LNCAP (cell line): Measurements from ENCODE around the gene FGF14.

Experiments
- CTCF ChIP-seq: fragments of 450-650 bp; IDR thresholded peaks from 2 replicates; pipeline ENCODE4 v1.5.1; 2017; ENCODE audit warnings: mild to moderate bottlenecking

The FGF14 gene

GRCh38 chr13:101982903-101983302, 418.9 kb downstream of the FGF14 start:
- TF ChIP-seq CTCF, result no peak

GRCh38 chr13:101979825-101980224, 422.0 kb downstream of the FGF14 start:
- TF ChIP-seq CTCF, result no peak

- TF ChIP-seq CTCF, result no peak
Observed at GRCh38 chr13:101978552-101979315, 423.1 kb downstream of the FGF14 start.

- TF ChIP-seq CTCF, result no peak
Observed at GRCh38 chr13:101977475-101977874, 424.4 kb downstream of the FGF14 start.

- TF ChIP-seq CTCF, result no peak
Observed at GRCh38 chr13:101972191-101972590, 429.7 kb downstream of the FGF14 start.

GRCh38 chr13:101970341-101970740, 431.5 kb downstream of the FGF14 start:
- TF ChIP-seq CTCF, result no peak

GRCh38 chr13:101967781-101968180, 434.1 kb downstream of the FGF14 start:
- TF ChIP-seq CTCF, result no peak

GRCh38 chr13:101967216-101967615, 434.6 kb downstream of the FGF14 start:
- TF ChIP-seq CTCF, result no peak
